Small intestine (tissue), 7 donors: ENCODE data around the gene TXLNB. TPM values are rescaled to one million over a fixed set of nuclear protein-coding genes. Genes with fewer than 3 reads are reported as not detected.
"Not testable (repeated sequence)": the region's sequence is repeated elsewhere in the genome, so short reads cannot be mapped to it uniquely, and the experiment has no call there.

Experiments
- DNase-seq, 2 donors: peaks; one replicate each; pipeline versions ENCODE4 v3.0.0 to v3.0.0-alpha.2; 2013
- FAIRE-seq: peaks from 2 replicates; lab custom pipeline; 2012; peaks lifted over from hg19 to GRCh38; lab: Jason Lieb, UNC
- H3K27ac ChIP-seq, 3 donors: one replicate each; pipeline ENCODE4 v1.5.1; 2013; ENCODE audit warnings: low read length in 2 of 3, mild to moderate bottlenecking in 2 of 3, control low read depth in 1 of 3, inconsistent platforms in 1 of 3, low read depth in 1 of 3, moderate library complexity in 1 of 3
- H3K27me3 ChIP-seq, 3 donors: one replicate each; pipeline ENCODE4 v1.6.1; 2013; ENCODE audit warnings: low read length in 3 of 3, inconsistent platforms in 1 of 3; ENCODE audit not compliant: control insufficient read depth in 3 of 3, insufficient read depth in 3 of 3
- H3K36me3 ChIP-seq, 3 donors: one replicate each; pipeline ENCODE4 v1.6.1; 2013; ENCODE audit warnings: low read length in 3 of 3, inconsistent platforms in 1 of 3, low read depth in 1 of 3, mild to moderate bottlenecking in 1 of 3, moderate library complexity in 1 of 3; ENCODE audit not compliant: control insufficient read depth in 3 of 3, insufficient read depth in 2 of 3
- H3K4me1 ChIP-seq, 3 donors: one replicate each; pipeline ENCODE4 v1.6.1; 2013; ENCODE audit warnings: low read length in 2 of 3, inconsistent platforms in 1 of 3, low read depth in 1 of 3, mild to moderate bottlenecking in 1 of 3, moderate library complexity in 1 of 3; ENCODE audit not compliant: control insufficient read depth in 3 of 3, insufficient read depth in 2 of 3
- H3K4me3 ChIP-seq, 3 donors: one replicate each; pipeline ENCODE4 v1.5.1; 2013; ENCODE audit warnings: low read length in 3 of 3, control low read depth in 1 of 3, inconsistent platforms in 1 of 3, low read depth in 1 of 3, mild to moderate bottlenecking in 1 of 3, moderate library complexity in 1 of 3
- H3K9me3 ChIP-seq, 2 donors: one replicate each; pipeline ENCODE4 v1.6.1; 2013; ENCODE audit warnings: low read depth in 1 of 2, low read length in 1 of 2; ENCODE audit not compliant: control insufficient read depth in 2 of 2, insufficient read depth in 1 of 2
- WGBS, 3 donors: extraction: QIAGEN DNeasy Blood & Tissue Kit; methylation state at CpG; one replicate each; pipeline ENCODE4 v1.1.7; 2013; 5-methylcytosine and 5-hydroxymethylcytosine counted together
- polyA plus RNA-seq, 4 donors: library from polyadenylated mRNA; stranded (reverse) in 3 of 4; unstranded in 1 of 4; fragments of 200-250 nt in 3 of 4; fragments of 120-200 nt in 1 of 4; gene quantifications; one replicate each; pipeline versions ENCODE4 v1.2.1 to v1.2.3, GENCODE V29; 2013
- donor health status: healthy with polysubstance abuse.
- donor health status: control.
- donor health status: control.
- donor health status: Bipolar disorder and iron deficiency.
- donor health status: healthy.

Gene TXLNB
- polyA plus RNA-seq, 4 donors: 0.27 to 1.0 (median 0.54) TPM; not detected in 1

DNA sequence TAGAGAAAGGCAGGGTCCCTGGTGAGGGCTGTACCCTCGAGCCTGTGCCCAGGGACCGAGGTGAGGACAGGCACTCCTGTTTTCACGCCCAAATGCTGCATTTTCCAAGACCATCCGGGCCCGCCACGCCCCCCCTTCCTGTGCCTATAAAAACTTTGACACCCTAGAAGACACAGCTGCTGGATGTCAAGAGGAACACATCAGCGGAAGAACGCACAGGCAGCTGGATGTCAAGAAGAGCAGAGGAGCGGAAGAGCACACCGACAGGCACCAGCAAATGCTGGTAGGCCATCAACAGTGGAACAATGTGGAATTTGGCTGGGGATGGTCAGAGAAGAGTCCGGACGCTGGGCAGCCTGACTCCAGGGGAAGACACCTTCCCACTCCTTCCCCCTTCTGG is 56.1 kb downstream of the TXLNB start:
- Histone ChIP-seq H3K4me1 (no peaks in the 10 kb centered on the region), H3K36me3 (no peaks in the 10 kb centered on the region), H3K27ac (no peak overlapping the region), H3K4me3 (no peak overlapping the region), H3K9me3 (peaks cover 2 to 15% of the 10 kb centered on the region in 2 donors), H3K27me3 (no peaks in the 10 kb centered on the region)
- DNase-seq (no peak), FAIRE-seq (no peak)
- WGBS, 3 donors: 86 to 92% (median 89%) methylated on average over 10 to 12 of the region's 12 CpGs

DNA sequence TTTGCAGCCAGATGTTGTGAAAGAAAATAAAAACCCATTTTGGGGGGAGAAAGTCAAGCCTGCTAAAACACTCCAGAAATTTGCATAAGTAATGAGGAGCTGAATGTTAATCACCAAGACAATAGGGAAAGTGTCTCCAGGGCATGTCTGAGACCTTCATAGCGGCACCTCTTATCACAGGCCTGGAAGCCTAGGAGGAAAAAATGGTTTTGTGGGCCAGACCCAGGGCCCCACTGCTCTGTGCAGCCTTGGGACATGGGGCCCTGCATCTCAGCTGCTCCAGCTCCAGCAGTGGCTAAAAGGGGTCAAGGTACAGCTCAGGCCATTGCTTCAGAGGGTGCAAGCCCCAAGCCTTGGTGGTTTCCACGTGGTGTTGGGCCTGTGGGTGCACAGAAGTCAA is 57.6 kb downstream of the TXLNB start:
- not testable (repeated sequence) for H3K4me1 ChIP-seq, H3K27me3 ChIP-seq, H3K4me3 ChIP-seq, DNase-seq, FAIRE-seq, H3K27ac ChIP-seq, H3K36me3 ChIP-seq
- 77 to 83% (median 82%) methylated on average over 2 of the region's 2 CpGs for WGBS, 3 donors
- H3K9me3 ChIP-seq: peaks cover 2 to 15% of the 10 kb centered on the region in 2 donors

DNA sequence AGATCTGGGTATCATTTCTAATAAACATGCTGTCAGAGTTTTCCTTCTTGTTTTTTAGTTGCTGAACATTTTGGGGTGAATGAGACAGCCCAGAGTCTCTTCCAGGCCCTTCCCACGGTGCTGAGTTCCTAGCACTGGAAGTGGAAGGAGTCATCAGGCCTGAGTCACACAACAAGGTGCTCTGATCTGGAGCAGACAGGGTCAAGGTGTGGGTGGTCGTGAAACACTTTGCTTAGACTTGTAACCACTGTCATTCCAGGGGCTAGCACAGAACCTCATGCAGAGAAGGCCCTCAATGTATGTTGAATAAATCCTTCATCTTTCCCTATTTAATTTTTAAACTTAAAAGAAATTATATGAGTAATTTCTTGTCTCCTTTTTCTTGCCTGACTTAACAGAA is 60.6 kb downstream of the TXLNB start:
- no peak for DNase-seq
- no peaks in the 10 kb centered on the region for H3K27me3 ChIP-seq
- H3K4me3 ChIP-seq: no peak overlapping the region
- WGBS, 3 donors: 19 to 43% (median 22%) methylated on average over 2 of the region's 2 CpGs
- no peak for FAIRE-seq
- H3K4me1 ChIP-seq: no peaks in the 10 kb centered on the region
- no peak overlapping the region for H3K27ac ChIP-seq
- no peaks in the 10 kb centered on the region for H3K36me3 ChIP-seq
- H3K9me3 ChIP-seq: peaks cover 2 to 15% of the 10 kb centered on the region in 2 donors

DNA sequence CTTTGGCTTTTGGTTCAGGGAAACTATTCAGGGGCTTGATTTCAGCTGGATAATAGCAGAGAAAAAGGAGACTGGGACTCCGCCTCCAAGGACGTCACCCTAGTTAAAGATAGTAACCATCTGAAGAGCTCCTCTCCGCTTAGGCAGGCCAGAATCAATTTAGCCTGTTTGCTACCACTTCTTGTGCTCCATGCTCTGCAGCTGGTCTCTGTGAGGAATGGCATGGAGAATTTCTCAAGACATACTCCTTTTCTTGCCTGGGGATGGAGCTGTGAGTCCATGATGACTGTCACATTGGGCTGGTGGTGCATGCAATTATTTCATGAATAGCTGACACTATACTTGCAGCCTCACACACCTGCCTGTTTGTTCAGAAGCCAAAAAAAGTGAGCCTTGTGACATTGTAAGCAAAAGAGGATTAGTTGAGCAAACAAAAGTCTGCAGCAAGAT is 61.4 kb downstream of the TXLNB start:
- WGBS, 3 donors: 53 to 68% (median 66%) methylated on average over 3 of the region's 3 CpGs
- Histone ChIP-seq H3K4me1 (no peaks in the 10 kb centered on the region), H3K36me3 (no peaks in the 10 kb centered on the region), H3K4me3 (no peak overlapping the region), H3K9me3 (peaks cover 2 to 12% of the 10 kb centered on the region in 2 donors), H3K27me3 (no peaks in the 10 kb centered on the region), H3K27ac (no peak overlapping the region)
- DNase-seq (peak in 1 of 2 donors; percentile 30), FAIRE-seq (no peak)

DNA sequence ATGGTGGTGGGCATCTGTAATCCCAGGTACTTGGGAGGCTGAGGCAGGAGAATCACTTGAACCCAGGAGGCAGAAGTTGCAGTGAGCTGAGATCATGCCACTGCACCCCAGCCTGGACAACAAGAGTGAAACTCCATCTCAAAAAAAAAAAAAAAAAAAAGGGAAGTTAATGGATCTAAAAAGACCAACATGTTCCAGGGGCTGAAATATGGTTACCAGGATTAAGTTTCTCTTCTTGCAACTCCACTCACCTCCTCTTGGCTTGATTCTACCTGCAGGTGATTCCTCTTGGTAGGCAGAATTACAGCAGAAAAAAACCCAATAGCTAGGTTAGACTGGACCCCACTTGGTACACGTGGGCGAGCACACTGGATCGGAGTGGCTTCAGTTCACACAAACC is 63.4 kb downstream of the TXLNB start:
- H3K27me3 ChIP-seq, H3K4me1 ChIP-seq, H3K36me3 ChIP-seq, H3K27ac ChIP-seq, DNase-seq, H3K4me3 ChIP-seq, FAIRE-seq, H3K9me3 ChIP-seq: not testable (repeated sequence)
- 94 to 97% (median 96%) methylated on average over 3 of the region's 3 CpGs for WGBS, 3 donors

DNA sequence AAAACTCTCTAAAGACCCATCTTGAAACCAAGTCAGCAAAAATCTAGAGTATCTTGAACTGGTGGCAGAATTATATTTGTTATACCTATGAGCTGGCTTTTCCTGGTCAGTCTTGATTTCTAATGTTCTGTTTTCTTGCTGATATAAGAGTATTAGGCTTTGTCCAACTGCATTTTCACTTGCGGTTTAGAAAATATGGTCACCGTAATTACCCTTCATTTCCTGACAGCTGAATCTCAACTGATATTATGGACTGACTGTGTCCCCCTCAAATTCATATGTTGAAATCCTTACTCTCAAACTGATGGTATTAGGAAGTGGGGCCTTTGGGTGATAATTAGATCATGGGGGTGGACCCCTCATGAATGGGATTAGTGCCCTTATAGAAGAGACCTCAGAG is 72.1 kb downstream of the TXLNB start:
- Histone ChIP-seq H3K4me3 (no peak overlapping the region), H3K36me3 (no peaks in the 10 kb centered on the region), H3K9me3 (no peaks in the 10 kb centered on the region), H3K27me3 (no peaks in the 10 kb centered on the region), H3K27ac (peak overlapping the region in 1 of 3 donors; percentile 46), H3K4me1 (peaks cover 0 to 5% (median 0%) of the 10 kb centered on the region in 3 donors)
- no peak for FAIRE-seq
- DNase-seq: no peak
- WGBS, 3 donors: 88 to 100% (median 98%) methylated on average over 2 of the region's 2 CpGs

DNA sequence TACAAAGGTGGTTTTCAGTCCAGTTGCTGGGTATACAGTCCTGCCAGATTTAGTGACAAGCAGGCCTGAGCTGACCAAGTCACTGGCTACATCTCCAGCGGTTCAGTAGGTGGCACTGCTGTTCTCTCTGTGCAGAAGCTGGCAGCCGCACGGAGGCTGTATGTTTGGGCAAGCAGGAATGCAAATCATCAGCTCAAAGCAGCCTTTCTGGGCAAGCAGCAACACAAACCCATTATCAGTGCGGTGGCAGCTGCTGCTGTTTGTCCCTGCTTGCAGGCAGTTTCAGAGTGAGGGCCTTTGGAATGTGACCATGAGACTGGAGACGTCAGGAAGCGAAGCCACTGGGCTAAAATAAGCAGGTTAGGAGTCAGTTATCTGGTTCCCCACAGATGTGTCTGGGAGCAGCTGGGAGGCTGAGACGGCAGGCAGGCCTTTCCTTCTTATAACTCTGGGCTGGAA is 72.5 kb downstream of the TXLNB start:
- Histone ChIP-seq H3K36me3 (no peaks in the 10 kb centered on the region), H3K4me3 (no peak overlapping the region), H3K27me3 (no peaks in the 10 kb centered on the region), H3K27ac (peak overlapping the region in 1 of 3 donors; percentile 46), H3K4me1 (peaks cover 0 to 5% (median 0%) of the 10 kb centered on the region in 3 donors), H3K9me3 (no peaks in the 10 kb centered on the region)
- 5 to 12% (median 6%) methylated on average over 7 of the region's 7 CpGs for WGBS, 3 donors
- DNase-seq: peak; percentile 81 to 87
- FAIRE-seq: no peak

DNA sequence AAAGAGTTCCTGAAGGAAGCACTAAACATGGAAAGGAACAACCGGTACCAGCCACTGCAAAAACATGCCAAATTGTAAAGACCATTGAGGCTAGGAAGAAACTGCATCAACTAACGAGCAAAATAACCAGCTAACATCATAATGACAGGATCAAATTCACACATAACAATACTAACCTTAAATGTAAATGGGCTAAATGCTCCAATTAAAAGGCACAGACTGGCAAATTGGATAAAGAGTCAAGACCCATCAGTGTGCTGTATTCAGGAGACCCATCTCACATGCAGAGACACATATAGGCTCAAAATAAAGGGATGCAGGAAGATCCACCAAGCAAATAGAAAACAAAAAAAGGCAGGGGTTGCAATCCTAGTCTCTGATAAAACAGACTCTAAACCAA is 79.3 kb downstream of the TXLNB start:
- not testable (repeated sequence) for DNase-seq, H3K9me3 ChIP-seq, FAIRE-seq, H3K4me1 ChIP-seq, H3K27ac ChIP-seq, H3K4me3 ChIP-seq, H3K36me3 ChIP-seq, H3K27me3 ChIP-seq
- 100% methylated on average over 1 of the region's 2 CpGs; no CpG with 5 or more reads in 2 of the 3 donors for WGBS, 3 donors

DNA sequence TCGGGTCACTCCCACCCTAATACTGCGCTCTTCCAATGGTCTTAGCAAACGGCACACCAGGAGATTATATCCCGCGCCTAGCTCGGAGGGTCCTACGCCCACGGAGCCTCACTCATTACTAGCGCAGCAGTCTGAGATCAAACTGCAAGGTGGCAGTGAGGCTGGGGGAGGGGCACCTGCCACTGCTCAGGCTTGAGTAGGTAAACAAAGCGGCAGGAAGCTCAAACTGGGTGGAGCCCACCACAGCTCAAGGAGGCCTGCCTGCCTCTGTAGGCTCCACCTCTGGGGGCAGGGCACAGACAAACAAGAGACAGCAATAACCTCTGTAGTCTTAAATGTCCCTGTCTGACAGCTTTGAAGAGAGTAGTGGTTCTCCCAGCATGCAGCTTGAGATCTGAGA is 81.0 kb downstream of the TXLNB start:
- not testable (repeated sequence) for H3K27ac ChIP-seq, H3K4me1 ChIP-seq, H3K27me3 ChIP-seq, H3K36me3 ChIP-seq, FAIRE-seq, H3K4me3 ChIP-seq, DNase-seq, H3K9me3 ChIP-seq
- WGBS, 3 donors: 89 to 97% (median 93%) methylated on average over 9 to 10 of the region's 10 CpGs
